Amniotic stem cell (primary cell): ENCODE data around the gene PGAP6.
"Not testable (repeated sequence)": the region's sequence is repeated elsewhere in the genome, so short reads cannot be mapped to it uniquely, and the experiment has no call there.

ENCODE experiments used
- DNase-seq: peaks from one replicate; lab custom pipeline; 2025; lab: John Stamatoyannopoulos, UW

PGAP6 gene

DNA sequence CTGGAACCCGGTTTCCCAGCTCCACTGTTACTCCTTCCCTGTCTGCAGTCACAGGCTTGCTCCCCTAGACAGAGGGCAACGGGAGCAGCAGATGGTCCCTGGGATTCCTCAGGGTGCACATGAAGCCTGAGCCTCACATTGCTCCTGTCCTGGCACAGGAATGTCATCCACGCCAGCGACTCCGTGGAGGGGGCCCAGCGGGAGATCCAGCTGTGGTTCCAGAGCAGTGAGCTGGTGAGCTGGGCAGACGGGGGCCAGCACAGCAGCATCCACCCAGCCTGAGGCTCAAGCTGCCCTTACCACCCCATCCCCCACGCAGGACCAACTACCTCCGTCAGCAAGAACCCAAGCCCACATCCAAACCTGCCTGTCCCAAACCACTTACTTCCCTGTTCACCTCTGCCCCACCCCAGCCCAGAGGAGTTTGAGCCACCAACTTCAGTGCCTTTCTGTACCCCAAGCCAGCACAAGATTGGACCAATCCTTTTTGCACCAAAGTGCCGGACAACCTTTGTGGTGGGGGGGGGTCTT, 18.3 kb upstream of the PGAP6 start:
- no peak for DNase-seq

DNA sequence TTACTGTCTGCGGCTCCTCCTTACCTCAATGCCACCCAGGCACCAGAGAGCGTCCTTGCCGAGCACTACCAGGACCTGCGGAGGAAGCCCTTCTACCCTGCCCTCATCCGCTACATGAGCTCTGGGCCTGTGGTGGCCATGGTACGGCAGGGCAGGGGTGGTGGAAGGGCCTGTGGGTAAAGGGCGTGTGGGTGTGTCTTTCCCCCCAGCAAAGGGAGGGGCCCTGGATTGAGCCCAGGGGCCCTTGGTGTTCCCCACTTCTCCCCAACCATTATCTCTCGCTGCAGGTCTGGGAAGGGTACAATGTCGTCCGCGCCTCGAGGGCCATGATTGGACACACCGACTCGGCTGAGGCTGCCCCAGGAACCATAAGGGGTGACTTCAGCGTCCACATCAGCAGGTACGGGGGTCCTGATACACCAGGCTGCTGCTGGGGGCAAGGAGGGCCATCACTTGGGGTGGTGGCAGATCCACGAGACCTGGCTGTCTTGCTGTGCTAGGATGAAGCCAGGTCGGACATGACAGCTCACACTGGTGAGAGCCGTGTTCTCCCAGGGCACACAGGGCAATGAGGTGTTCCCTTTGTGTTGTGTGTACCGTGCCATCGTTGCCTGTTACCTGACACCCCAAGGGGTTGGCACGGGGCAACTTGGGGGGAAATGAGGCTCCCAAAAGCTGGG, 17.7 kb upstream of the PGAP6 start:
- no peak for DNase-seq

DNA sequence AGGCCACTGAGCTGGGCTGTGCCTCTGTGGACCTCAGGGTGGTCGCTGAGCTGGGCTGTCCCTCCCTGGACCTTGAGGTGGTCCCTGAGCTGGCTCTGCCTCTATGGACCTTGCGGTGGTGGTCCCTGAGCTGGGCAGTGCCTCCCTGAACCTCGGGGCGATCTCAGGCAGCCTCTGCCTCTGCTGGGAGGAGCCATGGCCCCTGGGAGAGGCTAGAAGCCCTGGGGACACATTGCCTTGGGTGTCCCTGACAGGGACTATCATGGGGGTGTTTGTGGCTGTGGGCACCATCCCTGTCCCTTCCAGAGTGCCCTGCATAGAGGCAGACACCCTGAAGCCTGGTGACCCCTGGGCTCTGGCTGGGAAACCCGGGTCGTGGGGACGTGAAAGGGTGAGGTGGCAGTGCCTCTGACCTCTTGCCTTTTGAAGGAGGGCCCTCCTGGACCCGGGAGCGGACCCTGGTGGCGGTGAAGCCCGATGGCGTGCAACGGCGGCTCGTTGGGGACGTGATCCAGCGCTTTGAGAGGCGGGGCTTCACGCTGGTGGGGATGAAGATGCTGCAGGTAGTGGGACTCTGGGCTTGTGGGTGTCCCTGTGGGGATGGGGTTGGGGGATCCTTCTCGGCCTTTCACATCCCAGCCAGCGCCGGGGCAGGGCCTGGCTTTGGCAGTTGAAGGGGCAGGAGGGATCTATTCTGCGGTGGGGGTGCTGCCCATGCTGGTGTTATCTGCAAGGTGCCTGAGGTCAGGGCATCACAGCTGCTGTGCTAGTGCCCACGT, 17.0 kb upstream of the PGAP6 start:
- DNase-seq = no peak

DNA sequence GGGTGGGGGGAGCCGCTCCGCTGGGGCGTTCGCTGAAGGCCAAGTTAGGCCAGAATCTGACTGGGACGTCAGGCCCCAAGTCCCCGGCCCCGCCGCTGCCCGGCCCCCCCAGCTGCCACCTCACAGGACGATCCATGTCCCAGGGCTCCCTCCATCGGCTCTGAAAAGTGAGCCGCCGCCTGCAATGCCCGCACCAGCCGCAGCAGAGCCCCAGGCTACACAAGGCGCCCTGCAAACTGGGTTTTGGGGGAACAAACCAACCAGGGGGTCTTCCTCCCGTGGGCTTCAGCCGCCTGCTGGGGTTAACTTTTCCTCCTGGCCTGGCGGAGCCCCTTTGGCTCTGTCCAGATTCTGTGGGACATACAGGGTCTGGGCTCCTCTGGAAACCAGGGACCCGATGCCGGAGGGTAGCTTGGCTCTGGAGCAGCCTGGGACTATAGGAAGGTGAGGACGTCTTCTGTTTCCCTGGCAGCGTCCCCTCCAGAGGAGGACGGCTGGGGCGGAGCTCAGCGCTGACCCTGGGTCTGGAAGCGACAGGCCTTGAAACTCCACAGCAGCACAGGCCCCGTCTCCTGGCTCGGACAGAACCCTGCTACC, 16.1 kb upstream of the PGAP6 start:
- DNase-seq = peak; percentile 38

DNA sequence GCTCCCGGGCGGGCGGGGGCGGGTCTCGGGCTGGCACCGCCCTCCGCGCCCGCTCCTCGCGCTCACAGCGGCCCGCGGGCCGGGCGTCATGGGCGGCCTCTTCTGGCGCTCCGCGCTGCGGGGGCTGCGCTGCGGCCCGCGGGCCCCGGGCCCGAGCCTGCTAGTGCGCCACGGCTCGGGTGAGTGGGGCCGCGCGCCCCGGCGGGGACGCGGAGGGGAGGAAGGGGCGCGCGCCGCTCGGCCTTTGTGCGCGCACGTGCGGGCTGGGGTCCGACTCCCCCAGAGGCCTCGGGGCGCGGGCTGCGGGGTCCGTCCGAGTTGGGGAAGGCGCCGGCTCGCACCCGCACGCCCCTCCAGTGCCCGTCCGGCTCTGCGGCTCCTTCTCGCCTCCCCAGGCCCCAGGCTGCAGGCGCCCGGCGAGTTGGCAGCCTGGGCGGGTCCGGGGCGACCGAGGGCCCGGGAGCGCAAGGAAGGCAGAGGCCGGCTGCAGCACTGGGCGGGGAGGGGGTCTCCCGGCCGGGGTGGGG, 15.4 kb upstream of the PGAP6 start, which contains the start of gene NME4:
NME4 (plus strand) TSS at position 65 of the 527 bp plus-strand sequence; CDS start at position 89, 24 bp downstream.
- DNase-seq = no peak

DNA sequence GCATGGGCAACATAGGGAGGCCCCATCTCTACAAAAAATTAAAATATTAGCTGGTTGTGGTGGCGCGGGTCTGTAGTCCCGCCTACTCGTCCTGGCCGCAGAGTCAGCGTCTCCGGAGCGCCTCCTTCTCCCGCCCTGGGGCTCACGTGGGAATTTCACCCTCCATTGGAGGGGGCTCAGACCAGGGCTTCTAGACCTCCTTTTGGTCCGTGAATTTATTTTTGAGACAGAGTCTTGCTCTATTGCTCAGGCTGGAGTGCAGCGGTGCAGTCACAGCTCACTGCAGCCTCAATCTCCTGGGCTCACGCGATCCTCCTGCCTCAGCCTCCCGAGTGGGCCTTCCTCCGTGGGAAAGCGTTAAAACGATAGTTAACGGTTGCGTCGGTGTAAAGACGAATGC, 14.8 kb upstream of the PGAP6 start:
- DNase-seq = peak; percentile 7

DNA sequence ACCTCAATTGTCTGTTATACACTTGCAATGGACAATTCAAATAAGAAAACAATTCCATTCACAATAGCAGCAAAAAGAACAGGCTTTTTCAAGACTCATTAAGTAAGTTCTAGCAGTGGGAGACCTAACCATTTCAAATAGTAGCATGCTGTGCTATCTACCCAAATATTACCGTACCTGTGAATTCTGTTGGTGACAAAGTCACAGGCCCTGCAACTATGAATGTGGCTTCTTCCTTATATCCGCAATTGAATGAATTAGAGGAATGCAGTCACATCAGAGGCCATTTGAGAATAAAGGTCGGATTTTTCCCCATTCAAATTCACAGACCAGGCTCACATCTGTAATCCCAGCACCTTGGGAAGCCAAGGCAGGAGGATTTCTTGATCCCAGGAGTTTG, 14.4 kb upstream of the PGAP6 start:
- DNase-seq = no peak

DNA sequence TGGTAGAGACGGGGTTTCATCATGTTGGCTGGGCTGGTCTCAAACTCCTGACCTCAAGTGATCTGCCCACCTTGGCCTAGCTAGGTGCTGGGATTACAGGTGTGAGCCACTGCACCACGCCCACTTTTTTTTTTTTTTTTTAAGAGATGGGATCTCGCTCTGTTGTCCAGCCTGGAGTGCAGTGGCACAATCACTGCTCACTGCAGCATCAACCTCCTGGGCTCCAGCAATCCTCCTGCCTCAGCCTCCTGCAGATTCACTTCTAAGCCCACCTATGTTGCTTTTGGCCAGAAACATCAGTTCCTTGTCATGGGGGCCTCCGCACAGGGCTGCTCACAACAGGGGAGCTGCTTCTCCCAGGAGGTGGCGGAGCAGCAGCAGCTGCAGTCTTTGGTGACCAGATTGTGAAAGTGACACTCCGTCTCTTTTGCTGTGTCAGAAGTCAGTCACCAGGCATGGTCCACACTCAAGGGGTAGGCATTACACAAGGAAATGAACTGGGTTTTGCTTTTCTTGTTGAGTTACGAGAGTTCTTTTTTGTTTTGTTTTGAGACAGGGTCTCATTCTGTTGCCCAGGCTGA, 10.8 kb upstream of the PGAP6 start:
- DNase-seq = no peak

DNA sequence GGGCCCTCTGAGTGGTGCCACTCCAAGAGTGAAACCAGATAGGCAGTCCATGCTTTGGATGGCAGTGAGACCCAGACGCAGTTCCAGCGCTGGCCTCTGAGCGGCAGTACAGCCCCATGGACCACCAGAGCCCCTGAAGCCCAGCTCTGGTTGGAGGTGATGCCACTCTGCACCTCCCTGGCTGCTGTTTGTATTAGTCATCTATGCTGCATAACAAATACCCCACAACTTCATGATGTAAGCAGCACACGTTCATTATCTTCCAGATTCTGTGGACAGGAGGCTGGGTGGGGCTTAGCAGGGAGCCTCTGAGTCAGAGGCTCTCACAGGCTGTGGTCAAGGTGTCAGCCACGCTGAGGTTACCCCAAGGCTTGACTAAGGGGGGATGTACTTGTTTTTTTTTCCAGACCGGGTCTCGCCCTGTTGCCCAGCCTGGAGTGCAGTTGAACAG, 10.1 kb upstream of the PGAP6 start:
- no peak for DNase-seq

DNA sequence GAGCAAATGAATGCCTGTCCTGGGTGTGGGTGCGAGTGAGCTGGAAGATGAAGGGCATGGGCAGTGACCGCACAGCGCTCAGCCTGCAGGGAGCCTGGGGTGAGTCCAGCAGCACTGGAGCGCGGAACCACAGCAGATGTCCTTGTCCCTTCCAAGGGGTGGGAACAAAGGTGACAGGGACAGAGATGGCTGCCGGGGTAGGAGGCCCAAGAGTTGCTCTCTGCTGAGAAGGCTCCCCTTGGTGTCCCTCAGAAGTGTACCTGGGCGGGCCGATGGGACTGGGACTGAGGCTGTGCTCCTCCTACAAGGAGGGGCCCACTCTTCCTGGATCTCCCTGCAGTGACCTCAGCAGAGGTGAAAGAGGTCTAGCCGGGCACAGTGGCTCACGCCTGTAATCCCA, 7.6 kb upstream of the PGAP6 start:
- no peak for DNase-seq

DNA sequence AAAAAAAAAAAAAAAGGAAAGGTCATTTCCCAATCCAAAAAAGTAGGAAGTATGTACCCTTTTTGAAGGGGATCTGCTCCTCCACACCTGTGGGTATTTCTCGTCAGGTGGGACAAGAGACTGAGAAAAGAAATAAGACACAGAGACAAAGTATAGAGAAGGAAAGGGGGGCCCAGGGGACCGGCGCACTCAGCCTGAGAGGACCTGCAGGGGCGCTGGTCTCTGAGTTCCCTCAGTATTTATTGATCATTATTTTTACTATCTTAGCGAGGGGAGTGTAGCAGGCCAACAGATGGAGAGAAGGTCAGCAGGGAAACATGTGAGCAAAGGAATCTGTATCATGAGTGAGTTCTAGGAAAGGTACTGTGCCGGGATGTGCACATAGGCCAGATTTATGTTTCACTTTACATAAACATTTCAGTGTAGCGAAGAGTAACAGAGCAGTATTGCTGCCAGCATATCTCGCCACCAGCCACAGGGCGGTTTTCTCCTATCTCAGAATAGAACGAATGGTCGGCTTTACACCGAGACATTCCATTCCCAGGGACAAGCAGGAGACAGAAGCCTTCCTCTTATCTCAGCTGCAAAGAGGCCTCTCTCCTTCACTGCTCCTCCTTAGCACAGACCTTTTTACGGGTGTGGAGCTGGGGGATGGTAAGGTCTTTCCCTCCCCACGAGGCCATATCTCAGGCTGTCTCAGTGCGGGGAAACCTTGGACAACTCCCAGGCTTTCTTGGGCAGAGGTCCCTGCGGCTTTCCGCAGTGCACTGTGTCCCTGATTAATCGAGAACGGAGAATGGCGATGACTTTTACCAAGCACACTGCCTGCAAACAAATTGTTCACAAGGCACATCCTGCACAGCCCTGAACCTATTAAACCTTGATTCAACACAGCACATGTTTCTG, 6.2 kb upstream of the PGAP6 start:
- not testable (repeated sequence) for DNase-seq

DNA sequence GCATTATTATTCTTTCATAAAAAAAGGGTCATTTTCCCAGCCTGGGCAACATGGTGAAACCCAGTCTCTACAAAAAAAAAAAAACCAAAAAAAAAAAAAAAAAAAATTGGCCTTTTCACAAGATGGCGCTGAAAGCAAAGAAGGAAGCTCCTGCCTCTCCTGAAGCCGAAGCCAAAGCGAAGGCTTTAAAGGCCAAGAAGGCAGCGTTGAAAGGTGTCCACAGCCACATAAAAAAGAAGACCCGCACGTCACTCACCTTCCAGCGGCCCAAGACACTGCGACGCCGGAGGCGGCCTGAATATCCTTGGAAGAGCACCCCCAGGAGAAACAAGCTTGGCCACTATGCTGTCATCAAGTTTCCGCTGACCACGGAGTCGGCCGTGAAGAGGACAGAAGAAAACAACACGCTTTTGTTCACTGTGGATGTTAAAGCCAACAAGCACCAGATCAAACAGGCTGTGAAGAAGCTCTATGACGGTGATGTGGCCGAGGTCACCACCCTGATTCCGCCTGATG, 4.9 kb upstream of the PGAP6 start:
- DNase-seq = no peak

DNA sequence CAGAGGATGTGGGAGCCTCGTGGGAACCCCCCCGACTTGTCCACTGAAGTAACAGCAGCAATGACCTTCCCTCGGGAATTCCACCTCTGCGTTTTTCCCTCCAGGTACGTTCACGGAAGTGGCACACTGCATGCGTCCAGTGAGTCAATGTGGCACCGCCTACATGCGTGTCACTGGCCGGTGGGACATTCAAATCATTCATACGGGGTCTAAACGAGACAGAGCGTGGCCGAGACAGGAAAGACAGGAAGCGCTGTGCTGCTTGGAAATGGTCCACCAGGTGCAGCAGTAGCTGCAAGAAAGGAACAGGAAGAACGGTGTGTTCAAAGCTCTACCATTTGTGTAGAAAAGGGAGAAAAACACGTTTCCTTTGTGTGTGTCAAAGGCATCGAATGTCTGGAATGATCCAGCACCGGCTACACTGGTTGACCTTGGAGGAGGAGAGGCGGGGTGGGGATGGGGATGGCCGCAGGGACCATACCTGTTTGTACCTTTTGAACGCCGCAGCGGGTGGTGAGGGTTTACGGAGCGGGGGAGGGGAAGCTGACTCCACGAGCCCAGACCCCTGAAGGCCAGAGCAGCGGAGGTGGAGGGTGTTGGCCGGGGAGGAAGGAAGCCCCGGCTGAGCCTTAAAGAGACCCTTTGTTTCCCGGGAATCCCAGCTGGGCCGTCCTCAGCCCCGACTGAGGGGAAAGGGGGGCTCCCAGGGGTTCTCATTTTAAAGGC, 1.7 kb upstream of the PGAP6 start:
- no peak for DNase-seq

DNA sequence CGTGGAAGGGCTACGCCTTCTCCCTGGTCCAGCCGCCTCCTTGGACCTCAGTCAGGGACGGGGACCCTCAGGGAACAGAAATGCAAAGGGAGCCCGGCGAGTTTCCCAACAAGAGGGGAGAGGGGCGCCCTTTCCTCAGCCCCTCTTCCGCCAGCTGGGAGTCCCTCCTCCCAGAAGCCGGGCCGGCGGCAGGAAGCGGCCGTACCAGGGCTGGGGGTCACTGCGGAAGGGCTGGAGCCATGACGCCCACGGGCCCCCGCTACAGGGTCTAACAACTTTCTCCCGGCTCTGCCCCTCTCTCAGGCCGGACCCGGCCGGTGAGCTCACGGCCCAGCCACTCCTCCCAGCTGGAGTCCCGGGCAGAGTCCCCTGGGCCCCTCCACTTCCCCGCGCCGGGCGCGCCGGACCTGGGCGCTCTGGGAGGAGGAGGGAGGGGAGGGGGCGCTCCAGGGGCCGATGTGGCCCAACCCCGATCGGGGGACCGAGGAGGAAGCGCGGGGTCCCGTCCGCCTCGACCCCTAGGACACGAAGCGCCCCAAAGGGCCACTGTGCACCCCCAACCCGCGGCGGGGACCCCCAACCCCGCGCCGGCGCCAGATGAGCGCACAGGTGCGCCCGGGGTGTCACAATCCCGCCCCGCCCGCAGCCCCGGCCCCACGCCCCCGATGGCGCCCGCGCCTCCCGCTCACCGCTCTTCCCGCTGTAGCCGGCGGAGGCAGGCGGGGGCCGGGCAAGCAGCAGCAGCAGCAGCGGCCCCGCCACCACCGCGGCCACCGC, 578 bp downstream of the PGAP6 start:
- DNase-seq = no peak

DNA sequence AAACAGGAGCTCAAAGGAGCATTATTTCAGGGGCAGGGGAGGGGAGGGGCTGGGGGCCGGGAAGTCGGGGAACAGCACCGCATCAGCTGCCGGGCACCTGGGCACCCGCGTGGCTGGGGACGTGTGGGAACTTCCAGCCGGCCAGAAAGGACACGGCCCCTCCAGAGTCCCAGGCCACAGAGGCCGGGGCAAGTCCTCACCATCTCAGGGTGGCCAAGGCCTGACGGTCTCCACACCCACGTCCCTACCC, 1.1 kb downstream of the PGAP6 start:
- no peak for DNase-seq

DNA sequence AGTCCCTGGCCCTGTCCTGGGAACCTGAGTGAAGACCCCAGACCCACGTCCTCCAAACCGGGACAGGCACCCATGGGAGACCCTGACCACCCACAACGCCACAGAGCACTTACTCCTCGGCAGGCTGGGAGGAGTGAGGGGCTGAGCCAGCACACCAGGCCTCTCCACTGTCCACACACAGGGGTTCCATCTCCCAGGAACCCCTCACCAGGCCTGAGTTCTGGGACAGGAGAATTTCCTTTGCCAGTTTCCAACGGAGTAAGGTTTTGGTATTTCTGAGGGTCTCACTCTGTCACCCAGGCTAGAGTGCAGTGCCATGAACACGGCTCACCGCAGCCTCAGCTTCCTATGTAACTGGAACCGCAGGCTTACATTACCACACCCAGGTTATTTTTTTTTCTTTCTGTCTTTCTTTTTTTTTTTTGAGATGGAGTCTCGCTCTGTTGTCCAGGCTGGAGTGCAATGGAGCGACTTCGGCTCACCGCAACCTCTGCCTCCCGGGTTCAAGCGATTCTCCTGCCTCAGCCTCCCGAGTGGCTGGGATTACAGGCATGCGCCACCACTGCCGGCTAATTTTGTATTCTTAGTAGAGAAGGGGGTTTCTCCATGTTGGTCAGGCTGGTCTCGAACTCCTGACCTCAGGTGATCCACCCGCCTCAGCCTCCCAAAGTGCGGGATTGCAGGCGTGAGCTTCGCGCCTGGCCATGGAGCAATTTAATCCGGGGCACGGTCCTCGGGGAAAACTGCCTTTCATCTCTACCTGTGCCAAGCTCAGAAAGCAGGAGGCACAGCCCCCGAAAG, 1.6 kb downstream of the PGAP6 start:
- DNase-seq = no peak

DNA sequence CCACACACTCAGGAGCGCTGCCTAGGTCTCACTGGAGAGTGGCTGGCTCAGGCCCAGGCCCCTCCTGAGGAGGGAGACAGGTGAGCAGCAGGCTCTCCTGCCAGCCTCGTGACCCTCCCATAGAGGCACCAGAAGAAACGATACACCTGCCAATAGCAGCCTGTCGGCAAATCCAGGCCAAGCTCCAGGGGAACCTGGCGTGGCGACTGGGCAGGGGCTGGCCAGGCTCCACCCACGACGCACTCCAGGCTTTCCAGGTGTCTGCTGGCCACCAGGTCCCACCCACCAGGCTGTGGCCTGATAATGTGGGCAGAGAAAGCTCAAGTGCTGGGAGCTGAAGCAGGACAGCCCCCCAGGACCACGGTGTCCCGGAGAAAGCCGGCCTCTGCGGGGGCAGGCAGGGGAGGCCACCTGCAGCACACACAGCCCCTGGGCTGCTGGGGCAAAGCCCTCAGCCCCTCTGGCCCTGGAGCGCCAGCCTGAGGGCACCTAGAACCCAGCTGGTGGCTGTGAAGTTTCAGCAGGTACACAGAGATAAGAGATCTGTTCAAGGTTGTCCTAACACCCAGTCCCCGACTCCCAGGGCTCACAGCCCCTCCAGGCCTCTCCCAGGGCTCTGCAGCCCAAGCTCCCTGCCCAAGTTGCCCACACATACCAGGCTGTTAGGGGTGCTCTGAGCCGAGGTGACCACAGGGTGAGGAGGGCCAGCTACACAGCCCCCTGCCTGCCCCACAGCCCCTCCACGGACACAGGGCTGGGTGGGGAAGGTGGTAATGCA, 2.4 kb downstream of the PGAP6 start:
- DNase-seq = no peak

DNA sequence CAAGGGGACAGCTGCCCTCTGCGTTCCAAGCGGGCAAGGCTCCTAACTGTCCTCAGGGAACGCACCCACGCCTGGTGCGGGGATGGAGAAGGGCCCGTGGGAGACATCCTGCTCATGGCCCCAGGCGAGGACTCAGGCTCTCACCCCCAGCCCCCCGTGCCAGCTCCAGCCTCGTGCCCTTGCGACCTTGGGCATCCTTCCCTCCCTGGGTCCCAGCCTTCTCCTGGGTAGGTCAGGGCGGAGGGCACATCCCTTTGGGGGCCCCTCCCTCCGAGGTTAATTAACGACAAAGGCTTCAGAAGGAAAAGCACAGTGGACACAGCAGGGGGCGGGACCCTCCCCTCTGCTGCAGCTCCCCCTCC, 3.0 kb downstream of the PGAP6 start:
- DNase-seq = no peak
